OCI-LY3 (cell line): ENCODE results near the gene BHLHE23.

ENCODE experiments used
- H2AFZ ChIP-seq: fragments of 200-600, 300-600 bp; shearing (Covaris generic); 2 replicates; pipeline ENCODE4 v1.6.0; 2014; ENCODE audit warnings: antibody characterized with exemption, low read depth, low read length
- H3K27ac ChIP-seq: fragments of 200-600, 300-600 bp; sonication (generic); 2 replicates; pipeline ENCODE4 v1.5.1; 2014; ENCODE audit warnings: mild to moderate bottlenecking, low read length, moderate library complexity, mixed read lengths
- H3K27me3 ChIP-seq: fragments of 200-600, 300-600 bp; sonication (generic); 2 replicates; pipeline ENCODE4 v1.6.1; 2014; ENCODE audit warnings: low read depth, low read length, mixed read lengths
- H3K36me3 ChIP-seq: fragments of 200-600, 300-600 bp; sonication (generic); replicated peaks from 2 replicates; pipeline ENCODE3; 2014; ENCODE audit warnings: low read depth, low read length, mixed read lengths
- H3K4me1 ChIP-seq: fragments of 300-600, 200-600 bp; sonication (generic); 2 replicates; pipeline ENCODE4 v1.6.1; 2014; ENCODE audit warnings: low read length, mixed read lengths
- H3K4me2 ChIP-seq: fragments of 200-600, 300-600 bp; sonication (generic); 2 replicates; pipeline ENCODE4 v1.6.1; 2014; ENCODE audit warnings: low read length, mixed read lengths
- H3K4me3 ChIP-seq: fragments of 300-600, 200-600 bp; sonication (generic); 2 replicates; pipeline ENCODE4 v1.5.1; 2014; ENCODE audit warnings: antibody characterized with exemption, mild to moderate bottlenecking, low read length, moderate library complexity
- H3K79me2 ChIP-seq: fragments of 300-600, 200-600 bp; shearing (Covaris generic); 2 replicates; pipeline ENCODE4 v1.6.1; 2014; ENCODE audit warnings: mild to moderate bottlenecking, low read length, mixed read lengths
- H3K9ac ChIP-seq: fragments of 300-600, 200-600 bp; shearing (Covaris generic); 2 replicates; pipeline ENCODE4 v1.6.0; 2014; ENCODE audit warnings: mild to moderate bottlenecking, low read length, moderate library complexity
- H3K9me3 ChIP-seq: fragments of 200-600, 300-600 bp; shearing (Covaris generic); 2 replicates; pipeline ENCODE4 v1.6.1; 2014; ENCODE audit warnings: low read length, mixed read lengths; ENCODE audit not compliant: insufficient read depth
- H4K20me1 ChIP-seq: fragments of 200-600, 300-600 bp; sonication (generic); 2 replicates; pipeline ENCODE4 v1.6.1; 2016; ENCODE audit warnings: low read length, mixed read lengths; ENCODE audit not compliant: insufficient read depth
- EZH2phosphoT487 ChIP-seq: fragments of 200-600 bp; shearing (Covaris generic); IDR thresholded peaks from 2 replicates; pipeline ENCODE4 v1.6.1; 2018; ENCODE audit warnings: antibody characterized with exemption, mixed run types, low read depth
- TF ChIP-seq, protein P1 (sequence below): fragments of 200-600, 300-600 bp; sonication (generic); IDR thresholded peaks from 2 replicates; pipeline ENCODE4 v1.5.1; 2014; ENCODE audit warnings: antibody characterized with exemption, low read length, low read depth

BHLHE23 gene

GRCh38 chr20:63002511-63002910 is 4.3 kb downstream of the BHLHE23 start:
- H3K27ac ChIP-seq: no peak overlapping the region
- no peak overlapping the region for H3K4me3 ChIP-seq
- H3K36me3 ChIP-seq: no peaks in the 10 kb centered on the region
- H3K4me1 ChIP-seq: no peaks in the 10 kb centered on the region
- TF ChIP-seq EZH2phosphoT487: no peak
- TF ChIP-seq, protein P1, sequence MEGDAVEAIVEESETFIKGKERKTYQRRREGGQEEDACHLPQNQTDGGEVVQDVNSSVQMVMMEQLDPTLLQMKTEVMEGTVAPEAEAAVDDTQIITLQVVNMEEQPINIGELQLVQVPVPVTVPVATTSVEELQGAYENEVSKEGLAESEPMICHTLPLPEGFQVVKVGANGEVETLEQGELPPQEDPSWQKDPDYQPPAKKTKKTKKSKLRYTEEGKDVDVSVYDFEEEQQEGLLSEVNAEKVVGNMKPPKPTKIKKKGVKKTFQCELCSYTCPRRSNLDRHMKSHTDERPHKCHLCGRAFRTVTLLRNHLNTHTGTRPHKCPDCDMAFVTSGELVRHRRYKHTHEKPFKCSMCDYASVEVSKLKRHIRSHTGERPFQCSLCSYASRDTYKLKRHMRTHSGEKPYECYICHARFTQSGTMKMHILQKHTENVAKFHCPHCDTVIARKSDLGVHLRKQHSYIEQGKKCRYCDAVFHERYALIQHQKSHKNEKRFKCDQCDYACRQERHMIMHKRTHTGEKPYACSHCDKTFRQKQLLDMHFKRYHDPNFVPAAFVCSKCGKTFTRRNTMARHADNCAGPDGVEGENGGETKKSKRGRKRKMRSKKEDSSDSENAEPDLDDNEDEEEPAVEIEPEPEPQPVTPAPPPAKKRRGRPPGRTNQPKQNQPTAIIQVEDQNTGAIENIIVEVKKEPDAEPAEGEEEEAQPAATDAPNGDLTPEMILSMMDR: no peak
- H3K79me2 ChIP-seq: no peaks in the 10 kb centered on the region
- no peak overlapping the region for H3K9ac ChIP-seq
- no peaks in the 10 kb centered on the region for H4K20me1 ChIP-seq
- no peak overlapping the region for H3K4me2 ChIP-seq
- H3K9me3 ChIP-seq: no peaks in the 10 kb centered on the region
- H2AFZ ChIP-seq: no peak overlapping the region
- H3K27me3 ChIP-seq: peaks cover 19% of the 10 kb centered on the region

- Histone ChIP-seq H3K4me2 (no peak overlapping the region), H3K27me3 (peaks cover 19% of the 10 kb centered on the region), H3K9ac (no peak overlapping the region), H3K36me3 (no peaks in the 10 kb centered on the region), H3K4me3 (no peak overlapping the region), H3K4me1 (no peaks in the 10 kb centered on the region), H4K20me1 (no peaks in the 10 kb centered on the region), H2AFZ (no peak overlapping the region), H3K9me3 (no peaks in the 10 kb centered on the region), H3K79me2 (no peaks in the 10 kb centered on the region), H3K27ac (no peak overlapping the region)
- TF ChIP-seq, protein P1: no peak
- no peak for TF ChIP-seq EZH2phosphoT487
Observed at GRCh38 chr20:63000958-63001357, 5.8 kb downstream of the BHLHE23 start.

DNA sequence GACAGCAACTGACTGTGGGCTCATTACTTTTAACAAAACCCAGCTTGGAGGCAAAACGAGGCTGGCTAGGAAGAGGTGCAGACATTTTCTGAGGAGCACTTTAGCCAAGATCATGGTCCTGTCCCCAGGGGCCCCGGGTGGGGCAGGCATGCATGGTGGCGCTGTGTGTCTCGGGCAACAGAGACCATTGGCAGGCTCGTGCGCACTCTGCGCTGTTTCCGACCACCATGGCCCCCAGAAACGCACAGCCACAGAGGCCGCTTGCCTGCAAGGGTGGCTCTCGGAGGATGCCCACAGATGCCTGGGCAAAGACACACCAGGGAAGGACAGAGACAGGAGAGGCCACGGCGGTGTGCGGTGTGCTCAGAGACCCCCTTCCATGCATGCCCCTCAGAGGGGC is 6.7 kb downstream of the BHLHE23 start:
- Histone ChIP-seq H4K20me1 (no peaks in the 10 kb centered on the region), H3K27ac (no peak overlapping the region), H3K79me2 (no peaks in the 10 kb centered on the region), H3K36me3 (no peaks in the 10 kb centered on the region), H3K4me2 (no peak overlapping the region), H2AFZ (no peak overlapping the region), H3K9me3 (no peaks in the 10 kb centered on the region), H3K9ac (no peak overlapping the region), H3K27me3 (peaks cover 19% of the 10 kb centered on the region), H3K4me1 (no peaks in the 10 kb centered on the region), H3K4me3 (no peak overlapping the region)
- TF ChIP-seq, protein P1: no peak
- TF ChIP-seq EZH2phosphoT487: no peak

DNA sequence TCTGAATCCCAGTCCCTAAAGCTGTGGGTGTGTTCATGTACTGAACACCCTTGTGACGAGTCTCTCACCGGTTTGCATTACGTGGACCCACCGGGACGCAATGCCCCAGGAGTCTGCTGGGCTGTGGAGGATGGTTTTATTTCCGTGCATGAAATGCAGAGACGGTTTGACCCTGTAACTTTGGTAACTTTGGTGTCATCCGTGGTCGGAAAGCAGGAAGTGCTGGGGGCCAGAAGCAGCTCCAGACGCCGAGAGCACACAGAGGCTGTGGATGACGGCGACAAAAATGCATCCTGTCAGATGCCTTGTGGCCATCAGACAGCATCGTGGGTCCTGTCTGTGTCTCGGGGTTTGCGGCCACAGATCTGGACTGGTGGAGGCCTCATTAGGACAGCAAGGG is 7.2 kb downstream of the BHLHE23 start:
- Histone ChIP-seq H3K36me3 (no peaks in the 10 kb centered on the region), H2AFZ (no peak overlapping the region), H3K9me3 (no peaks in the 10 kb centered on the region), H3K4me2 (no peak overlapping the region), H3K79me2 (no peaks in the 10 kb centered on the region), H3K27ac (no peak overlapping the region), H4K20me1 (no peaks in the 10 kb centered on the region), H3K4me1 (no peaks in the 10 kb centered on the region), H3K4me3 (no peak overlapping the region), H3K27me3 (peaks cover 19% of the 10 kb centered on the region), H3K9ac (no peak overlapping the region)
- TF ChIP-seq EZH2phosphoT487: no peak
- TF ChIP-seq, protein P1: no peak
